Esophagus muscularis mucosa (tissue), 4 donors: ENCODE results near the gene TSHR.

Experiments
- CTCF ChIP-seq, 3 experiments: fragments of 200-600 bp in 2 of 3; fragments of 450-650 bp in 1 of 3; sonication (generic) in 2 of 3; IDR thresholded peaks; one replicate each; pipeline ENCODE4 v1.5.1; 2017 to 2019; ENCODE audit warnings: antibody characterized with exemption in 3 of 3, mild to moderate bottlenecking in 2 of 3, moderate library complexity in 1 of 3
- EP300 ChIP-seq: sonication (generic); formaldehyde crosslinking; IDR thresholded peaks from one replicate; pipeline ENCODE4 v1.6.1; 2017; ENCODE audit warnings: antibody characterized with exemption
- POLR2A ChIP-seq: fragments of 450-650 bp; IDR thresholded peaks from one replicate; pipeline ENCODE4 v1.6.1; 2017; ENCODE audit warnings: antibody characterized with exemption, moderate library complexity, mild to moderate bottlenecking, low read depth
- POLR2AphosphoS5 ChIP-seq, 2 donors: sonication (generic); formaldehyde crosslinking; IDR thresholded peaks; one replicate each; pipeline ENCODE4 v1.6.1; 2017; ENCODE audit warnings: antibody characterized with exemption in 2 of 2

- TF ChIP-seq CTCF (IDR thresholded peaks at IDR 0.05): no peak
- TF ChIP-seq POLR2A: no peak
- no peak for TF ChIP-seq EP300
- no peak for TF ChIP-seq POLR2AphosphoS5 (IDR thresholded peaks at IDR 0.05)
Observed at GRCh38 chr14:81001447-81001846, 46.0 kb downstream of the TSHR start.
